ENCODE data around the gene TP63. TPM values are rescaled to one million over a fixed set of nuclear protein-coding genes. Genes with fewer than 3 reads are reported as not detected.

Gene TP63
- total RNA-seq, 1 experiment from 2014 or later: 1.7 TPM

DNA sequence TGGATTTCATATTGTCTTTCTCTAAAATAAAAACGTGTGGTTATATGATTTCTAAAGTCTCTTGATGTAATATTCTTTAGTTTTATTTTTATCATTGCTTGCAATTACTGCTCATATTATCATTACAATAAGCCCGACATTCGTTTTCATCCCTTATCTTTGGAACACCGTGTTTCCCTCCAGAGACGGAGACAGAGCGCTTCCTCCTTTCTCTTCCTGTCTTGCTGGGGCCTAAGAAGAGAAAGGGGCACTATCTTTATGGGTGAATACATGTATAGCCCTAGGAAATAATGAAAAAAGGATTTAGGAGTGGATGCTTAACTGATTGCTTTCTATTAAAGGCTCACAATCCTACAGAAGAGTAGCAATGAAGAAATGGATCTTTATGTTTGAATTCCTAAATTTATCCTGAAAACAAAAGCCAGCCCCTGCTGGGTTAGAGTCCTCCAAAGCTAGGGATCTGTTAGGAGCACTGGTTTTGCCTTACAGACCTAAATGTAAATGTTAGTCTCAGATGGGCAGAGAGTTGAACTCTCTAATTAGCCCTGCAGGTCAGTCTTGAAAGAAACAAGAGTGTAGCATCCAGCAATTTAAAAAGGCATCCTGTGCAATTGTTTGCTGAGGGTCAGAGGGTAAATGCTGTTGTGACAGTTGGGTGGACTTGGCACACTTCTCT, 145.1 kb downstream of the TP63 start:
- DNase-seq (ENCODE audit: low spot score): no peak

DNA sequence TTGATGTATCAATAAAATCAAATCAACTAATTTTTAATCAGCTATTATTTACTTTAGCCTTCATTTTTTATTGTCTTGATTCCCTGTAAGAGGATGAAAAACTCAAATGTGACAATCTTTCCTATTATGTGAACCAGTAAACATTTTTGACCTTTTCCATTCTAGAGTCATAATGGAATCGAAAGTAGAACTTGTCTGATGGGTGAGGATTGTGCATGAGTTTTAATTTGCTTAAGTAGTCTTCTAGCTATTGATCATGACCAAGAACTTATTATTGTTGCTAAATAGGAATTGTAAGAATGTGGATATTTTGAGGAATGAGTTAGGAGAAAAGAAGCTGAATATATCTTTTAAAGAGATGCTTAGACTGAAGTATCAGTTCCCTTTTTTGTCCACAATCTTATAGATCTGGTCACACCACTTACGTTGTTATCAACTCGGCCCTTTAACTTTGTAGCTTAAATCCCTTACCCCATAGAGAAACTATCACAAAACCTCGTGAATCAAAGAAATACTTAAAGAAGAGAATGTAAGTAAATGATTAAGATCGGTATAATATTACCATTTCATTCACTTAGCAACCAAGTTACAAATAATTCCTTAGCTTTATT, 147.3 kb downstream of the TP63 start:
- DNase-seq (ENCODE audit: low spot score): no peak

DNA sequence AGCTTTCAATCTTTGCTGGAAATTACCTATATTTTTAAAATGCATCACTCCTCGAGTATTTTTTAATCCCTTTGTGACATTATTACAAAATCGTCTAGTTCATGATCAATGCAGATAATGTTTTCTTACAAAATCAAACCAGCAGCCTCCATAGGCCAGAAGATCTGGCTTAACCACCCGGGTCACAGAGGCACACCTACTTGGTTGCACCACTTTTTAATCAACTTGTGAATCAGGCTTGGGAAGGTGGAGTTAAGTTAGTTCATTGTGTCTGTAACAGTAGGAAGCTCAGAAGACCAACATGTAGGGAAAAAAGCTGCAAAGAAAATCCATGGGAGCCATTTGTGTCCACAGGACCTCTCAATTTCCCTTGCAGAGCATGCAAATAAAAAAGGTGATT, 148.0 kb downstream of the TP63 start:
- no peak for DNase-seq (ENCODE audit: low spot score)

DNA sequence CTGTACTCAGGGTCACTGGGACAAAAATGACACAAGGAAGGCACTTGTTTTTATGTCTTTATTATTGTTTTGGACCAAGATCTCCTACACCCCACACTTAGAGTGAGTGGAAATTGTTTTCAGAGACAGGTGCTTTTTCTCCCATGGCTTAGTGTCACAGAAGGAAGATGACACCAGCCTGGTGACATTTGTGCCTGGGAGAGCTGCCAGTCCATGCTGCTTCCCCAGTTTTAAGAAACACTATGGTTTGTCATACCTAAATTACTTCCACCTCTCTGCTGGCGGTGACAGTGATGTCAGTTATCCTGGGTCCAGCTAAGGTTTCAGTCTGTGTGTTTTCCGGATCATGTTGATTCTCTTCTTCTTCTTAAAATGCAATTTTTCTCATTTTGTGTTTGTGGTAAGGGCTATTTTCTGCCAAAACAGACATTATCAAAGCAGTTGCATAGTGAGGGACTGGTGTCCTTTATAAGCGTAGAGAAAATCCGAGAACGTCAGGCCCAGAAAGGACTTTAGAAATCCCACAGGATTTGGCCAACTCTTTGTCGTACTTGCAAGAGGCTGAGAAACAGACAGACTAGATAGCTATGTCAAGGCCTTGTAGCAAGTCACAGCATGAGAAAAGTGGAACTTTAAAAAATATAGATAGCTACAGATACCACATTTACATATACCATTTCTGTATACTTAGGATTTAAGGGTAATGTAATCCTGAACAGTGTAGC, 149.5 kb downstream of the TP63 start:
- no peak for DNase-seq (ENCODE audit: low spot score)

DNA sequence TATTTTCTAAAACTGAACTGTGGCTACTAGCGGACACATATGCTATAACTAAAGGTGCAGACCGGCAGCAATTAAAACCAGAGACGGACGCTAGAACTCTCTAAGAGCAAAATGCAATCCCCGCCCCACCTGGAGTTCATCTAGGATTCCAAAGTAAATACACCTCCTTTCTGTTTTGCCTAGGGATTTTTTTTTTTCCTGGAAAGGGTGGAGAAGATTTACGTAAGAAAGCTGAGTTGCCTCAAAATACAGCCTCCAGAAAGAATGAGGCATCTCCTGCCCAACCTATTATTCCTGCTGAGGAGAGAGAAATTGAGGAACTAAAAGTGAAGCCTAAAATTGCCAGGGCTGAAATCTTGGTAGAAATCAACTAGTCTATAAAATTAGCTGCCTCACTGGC, 150.2 kb downstream of the TP63 start:
- no peak for DNase-seq (ENCODE audit: low spot score)

DNA sequence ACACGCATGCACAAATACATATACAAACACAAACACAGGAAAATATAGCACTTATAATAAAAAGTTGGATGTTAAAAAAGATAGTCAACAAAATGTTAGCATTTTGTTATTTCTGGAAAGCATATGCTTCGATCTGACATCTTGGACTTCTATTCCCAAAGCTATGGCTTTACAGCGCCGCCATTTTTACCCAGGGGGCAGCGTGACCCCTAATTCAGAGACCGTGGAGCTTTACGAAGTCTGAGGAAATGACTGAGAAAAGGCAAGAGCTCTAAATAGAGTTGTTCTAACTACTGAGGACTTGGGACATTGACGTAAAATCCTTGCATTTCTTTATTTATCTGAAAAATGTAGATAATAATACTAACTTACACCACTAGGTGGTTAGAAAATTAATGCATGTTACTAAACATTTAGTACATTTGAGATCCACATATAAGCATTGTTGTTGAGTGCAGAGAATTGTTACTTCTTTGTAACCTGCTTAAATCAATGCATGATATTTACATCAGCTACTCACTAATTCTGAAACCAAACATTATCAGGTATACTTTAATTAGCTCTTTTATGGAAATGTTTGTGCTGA, 155.4 kb downstream of the TP63 start:
- no peak for DNase-seq (ENCODE audit: low spot score)

DNA sequence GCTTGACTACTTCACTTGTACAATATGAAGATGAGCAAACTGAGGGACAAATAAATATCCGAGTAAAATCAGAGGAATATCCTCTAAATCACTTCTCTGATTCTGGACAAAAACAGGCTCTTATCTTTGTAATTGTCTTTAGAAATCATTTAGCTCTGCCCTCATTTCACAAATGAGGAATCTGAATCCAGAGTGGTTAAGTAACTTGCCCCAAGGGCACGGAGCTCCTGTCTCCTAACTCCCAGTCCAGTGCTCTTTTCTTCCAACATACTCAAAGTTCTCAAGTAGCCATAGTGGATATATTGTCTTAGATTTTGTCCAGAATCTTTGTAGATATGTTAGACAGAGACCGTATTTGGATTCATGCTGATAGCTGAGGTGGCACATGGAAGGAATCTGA, 156.0 kb downstream of the TP63 start:
- no peak for DNase-seq (ENCODE audit: low spot score)

DNA sequence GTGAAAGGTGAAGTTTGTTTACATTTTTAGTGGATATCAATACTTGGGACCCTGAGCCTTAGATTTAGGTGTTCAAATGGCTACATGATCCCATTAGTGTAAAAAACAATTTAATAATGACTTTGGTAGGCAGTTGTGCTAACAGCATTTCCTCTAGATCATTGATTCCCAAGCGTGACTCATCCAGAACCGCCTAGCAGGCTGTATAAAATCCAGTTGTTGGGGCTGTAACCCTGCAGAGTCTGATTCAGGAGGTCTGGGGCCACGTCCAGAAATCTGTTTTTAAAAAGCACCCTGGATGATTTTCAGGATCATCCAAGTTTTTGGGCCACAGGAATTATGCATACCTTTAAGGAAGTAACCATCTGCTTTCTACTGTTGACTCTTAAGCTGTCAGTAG, 156.4 kb downstream of the TP63 start:
- no peak for DNase-seq (ENCODE audit: low spot score)

DNA sequence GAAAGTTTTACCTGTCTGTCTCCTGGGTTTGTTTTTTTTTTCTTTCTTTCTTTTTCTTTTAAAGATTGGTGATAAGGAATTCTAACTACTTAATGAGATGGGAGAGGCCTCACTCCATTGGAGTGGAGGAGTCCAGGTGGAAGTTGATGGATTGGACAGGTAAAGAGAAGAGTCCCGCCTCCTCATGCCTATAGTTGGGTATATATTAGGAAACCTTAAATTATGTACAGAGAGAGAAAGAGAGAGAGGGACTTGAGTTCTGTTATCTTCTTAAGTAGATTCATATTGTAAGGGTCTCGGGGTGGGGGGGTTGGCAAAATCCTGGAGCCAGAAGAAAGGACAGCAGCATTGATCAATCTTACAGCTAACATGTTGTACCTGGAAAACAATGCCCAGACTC, 158.2 kb downstream of the TP63 start:
- DNase-seq (ENCODE audit: low spot score): no peak

DNA sequence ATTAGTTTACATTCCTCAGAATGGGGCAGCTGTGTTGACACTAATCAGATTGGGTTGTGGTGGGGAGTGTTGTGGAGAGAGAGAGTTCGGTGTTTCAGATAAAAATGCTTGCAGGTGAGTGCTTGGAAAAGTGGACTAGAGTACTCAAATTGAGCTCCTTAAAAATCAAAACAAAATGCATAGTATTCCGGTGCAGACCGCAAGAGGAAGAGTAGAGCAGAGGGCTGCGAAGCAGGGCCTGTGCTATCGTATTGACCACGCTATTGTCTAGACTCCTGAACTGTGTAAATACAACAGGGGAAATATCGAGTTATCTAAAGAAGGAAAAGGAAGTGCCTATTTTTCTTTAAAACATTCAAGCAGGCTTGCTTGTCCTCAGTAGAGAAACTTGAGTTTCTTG, 159.5 kb downstream of the TP63 start:
- no peak for DNase-seq (ENCODE audit: low spot score)

DNA sequence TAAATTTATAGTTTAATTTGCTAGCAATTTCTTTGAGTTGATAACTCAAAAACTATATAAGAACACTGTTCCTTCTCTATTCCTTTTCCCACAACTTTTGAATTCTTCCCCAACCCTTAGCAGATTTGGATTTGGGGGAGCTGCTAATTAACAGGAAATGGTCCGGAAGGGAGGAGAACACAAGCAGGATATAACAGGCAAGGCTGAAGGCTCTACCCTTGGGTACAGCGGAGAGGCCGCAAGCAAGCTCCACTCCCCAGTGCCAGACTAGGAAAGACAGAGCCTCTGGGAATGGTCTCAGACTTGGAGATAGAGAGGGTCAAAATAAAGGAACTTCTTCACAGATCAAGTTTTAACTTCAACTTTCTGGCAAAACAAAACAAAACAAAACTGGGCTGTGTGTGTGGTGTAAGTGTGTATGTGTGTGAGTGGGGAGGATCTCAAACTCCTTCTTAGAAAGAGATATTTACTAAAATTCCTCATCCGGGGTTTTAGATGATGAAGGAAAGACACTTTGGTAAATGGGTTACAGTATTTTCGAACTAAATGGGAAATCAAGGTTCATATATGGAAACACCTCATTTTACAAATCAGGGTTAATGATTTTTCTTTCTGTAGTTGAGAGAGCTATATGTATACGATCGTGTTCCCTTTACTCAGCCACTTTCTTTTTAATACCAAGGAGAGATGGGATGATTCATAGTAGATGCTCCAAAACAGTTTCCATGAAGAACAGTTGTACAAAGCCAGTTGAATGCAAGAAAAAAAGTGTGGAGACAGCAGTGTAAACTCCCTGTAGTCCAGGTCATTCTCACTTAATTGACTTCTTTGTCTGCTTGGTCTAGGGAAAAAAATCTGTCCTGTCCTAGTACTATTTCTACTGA, 161.1 kb downstream of the TP63 start:
- DNase-seq (ENCODE audit: low spot score): no peak

DNA sequence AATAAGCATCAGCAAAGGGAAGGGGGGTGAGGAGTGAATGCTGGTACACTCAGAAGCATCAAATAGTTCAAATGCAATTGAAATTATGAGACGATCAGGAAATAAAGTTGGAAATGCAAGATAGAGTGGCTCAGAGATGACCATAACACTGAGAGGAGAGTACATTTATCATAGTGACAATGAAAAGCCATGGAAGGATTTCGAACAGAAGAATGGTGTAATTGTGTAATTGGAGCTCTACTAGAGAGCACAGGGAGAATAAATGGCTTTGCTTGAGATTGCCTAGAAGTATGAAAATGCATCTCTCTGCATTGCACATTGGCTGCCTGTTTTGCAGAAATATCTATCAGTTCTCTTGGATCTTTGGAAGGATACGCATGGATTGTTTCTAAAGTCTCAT, 163.3 kb downstream of the TP63 start:
- DNase-seq (ENCODE audit: low spot score): no peak

DNA sequence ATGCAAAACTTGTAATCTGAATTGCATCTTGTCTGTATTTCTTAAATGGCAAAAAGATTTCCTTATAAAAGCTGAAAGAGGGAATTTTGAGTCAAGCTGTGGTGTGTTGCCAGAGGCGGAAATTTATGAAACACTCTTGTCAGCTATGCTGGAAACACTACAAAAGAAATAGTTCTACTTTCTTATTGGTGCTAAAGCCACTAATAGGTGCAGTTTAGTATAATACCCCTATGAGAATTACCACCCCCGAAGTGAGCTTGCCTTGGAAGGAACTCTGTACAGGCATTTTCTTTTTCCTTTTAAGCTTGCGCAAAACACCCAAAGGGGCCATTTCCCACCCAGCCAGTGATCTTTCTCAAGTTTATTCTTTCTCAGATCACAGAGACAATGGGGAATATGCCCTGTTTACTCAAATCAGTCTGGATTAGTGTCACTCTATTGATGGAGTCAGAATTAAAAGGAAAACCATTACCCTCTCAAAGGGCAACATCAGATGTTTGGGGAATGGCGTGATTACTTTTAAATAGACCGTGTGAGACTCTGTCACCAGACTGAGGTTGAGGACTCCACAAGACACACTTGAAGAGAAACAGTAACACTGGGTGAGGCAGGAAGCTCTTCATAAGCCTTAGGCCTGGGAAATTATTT, 166.0 kb downstream of the TP63 start:
- no peak for DNase-seq (ENCODE audit: low spot score)

DNA sequence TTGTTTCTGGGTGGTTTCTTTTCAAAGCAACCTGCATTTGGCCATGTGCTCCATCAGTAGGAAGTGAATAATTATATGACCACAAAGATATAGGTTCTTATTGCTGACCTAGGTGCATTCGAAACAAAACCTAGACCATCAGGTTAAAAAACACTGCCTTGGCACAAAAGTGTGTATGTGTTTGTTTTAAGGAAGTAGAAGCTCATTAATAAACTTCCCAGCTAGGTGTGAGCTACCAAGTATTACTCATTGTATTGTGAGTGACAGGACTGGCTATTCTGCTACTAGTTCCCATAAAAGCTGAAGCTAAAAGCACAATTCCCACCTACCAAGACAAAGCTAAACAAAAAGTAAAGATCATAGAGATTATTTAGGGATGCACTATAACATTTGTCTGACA, 168.2 kb downstream of the TP63 start:
- no peak for DNase-seq (ENCODE audit: low spot score)

DNA sequence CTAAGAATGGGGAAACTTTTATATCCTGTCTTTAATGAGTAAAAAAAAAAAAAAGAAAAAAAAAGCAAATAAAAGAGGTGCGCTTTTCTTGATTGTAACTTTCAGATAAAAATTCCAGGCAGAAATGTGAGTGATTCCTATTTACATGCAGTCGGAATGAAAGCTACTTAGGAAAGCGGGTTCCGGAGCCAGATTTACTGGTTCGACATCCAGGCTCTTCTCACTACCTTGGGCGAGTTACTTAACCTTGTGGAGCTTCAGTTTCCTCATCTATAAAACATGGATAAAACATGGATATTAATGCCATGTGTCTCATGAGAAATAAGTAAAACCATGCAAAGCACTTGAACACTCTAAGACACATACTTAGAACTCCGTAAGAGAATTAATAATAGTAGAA, 169.2 kb downstream of the TP63 start:
- DNase-seq (ENCODE audit: low spot score): no peak

DNA sequence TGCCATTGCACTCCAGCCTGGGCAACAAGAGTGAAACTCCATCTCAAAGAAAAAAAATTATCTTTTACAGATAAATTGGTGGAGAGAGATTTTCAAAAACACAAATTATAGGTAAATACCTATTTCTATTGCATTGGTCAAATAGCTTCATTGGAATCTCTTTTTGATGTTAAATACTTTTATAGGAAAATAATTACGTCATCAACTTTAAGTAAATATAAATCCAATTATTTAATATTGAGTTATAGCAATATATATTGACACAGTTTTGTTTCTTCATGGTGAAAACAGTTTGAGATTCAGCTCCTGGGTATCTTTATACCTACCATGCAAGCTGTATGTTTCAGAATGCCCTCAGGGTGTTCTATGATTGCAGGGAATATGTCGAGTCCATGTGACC, 172.1 kb downstream of the TP63 start:
- no peak for DNase-seq (ENCODE audit: low spot score)

DNA sequence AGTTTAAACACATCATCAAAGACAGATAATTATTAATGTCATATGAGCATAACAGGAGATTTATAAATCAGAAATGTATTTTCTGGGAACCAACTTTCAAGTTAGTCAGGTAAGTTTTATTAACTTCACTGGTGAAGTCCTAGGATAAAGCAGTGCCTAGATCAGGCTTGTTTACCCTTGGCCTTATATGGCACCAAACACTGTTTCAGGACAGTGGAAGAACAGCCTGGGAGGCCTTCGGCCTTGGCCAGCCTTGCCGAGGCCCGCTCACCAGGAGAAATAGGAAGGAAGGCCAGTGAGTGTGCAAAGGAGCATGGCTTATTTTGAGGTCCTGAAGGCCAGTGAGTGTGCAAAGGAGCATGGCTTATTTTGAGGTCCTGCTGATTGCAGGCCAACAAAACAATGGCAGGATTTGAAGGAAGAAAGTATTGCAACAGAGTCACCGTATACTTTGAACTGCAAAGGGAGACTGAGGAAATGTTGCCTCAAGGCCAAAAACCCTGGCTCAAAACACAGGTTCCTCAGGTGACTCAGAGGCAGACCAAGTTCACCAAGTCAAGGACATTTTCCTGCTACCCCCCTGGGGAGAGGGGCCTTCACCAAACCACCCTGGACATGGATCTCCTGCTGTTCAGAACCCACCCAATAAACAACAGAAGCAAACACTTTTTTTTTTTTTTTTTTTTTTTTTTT, 174.3 kb downstream of the TP63 start:
- no peak for DNase-seq (ENCODE audit: low spot score)

DNA sequence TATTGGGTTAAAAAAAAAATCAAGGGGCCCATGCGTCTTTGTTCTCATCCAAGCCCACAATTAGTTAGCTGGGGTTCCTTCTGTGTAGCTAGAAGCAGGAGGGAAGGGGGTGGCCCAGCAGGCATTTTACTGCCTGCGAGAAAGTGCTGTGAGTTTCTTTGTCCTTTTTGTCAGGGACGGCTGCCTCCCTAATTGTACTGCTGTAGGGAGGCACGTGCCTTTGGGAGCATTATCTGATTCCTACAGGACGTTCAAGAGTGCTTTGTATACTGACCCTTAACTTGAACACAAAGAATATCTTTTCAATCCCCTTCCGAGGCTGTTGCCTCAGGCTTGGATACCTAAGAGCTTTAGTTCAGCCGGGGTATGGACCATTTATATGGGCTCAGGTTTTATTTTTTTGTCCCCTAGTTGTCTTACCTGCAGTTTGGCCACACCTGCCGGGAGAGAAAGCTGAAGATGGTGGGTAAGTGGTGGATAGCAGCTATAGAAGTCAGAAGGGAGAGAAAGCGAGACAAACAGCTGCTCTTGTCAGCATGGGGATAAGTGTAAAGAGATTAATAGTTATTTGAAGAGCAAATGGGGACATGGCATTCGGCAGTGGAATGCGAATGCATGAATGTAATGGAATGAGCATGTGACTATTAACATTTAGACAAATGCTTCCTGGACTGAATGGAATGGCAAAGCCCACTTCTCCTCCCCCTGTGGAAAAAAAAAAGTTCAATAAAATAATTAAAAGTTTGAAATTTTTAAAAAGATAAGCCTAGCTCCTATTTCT, 175.2 kb downstream of the TP63 start:
- DNase-seq (ENCODE audit: low spot score): no peak

DNA sequence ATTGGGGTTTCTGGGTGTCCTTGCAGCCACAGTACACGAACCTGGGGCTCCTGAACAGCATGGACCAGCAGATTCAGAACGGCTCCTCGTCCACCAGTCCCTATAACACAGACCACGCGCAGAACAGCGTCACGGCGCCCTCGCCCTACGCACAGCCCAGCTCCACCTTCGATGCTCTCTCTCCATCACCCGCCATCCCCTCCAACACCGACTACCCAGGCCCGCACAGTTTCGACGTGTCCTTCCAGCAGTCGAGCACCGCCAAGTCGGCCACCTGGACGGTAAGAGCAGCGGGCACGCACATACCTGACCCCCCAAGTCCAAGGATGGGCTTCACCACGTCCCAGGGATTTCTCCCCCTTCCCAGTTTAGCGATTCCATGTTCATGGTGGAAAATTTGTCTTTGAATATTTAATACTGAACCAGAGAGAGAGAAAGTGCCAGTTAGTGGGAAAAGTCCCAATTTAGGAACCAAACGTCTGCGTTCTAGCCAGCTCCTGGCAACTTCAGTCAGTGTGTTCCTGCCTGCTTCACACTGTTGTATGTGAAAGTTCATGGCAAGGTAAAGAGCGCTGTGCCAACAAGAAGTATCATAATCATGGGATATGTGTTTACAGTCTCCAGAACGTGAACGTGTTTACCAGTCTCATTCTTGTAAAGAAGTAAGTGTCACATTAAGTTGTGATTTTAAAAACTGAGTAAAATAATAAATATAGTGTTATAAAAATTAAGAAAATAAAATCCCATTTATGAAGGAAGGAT, 177.2 kb downstream of the TP63 start:
- no peak for DNase-seq (ENCODE audit: low spot score)

Data from H4 (cell line).